Stimulated activated memory B cell treated with anti-CD40 and anti-IgM and Interleukin-4, amounts not matched to agents 10 μg/mL and 1 μg/mL and 100 μg/mL, for 72 hours (primary cell): ENCODE data around the gene VWA8.
"Not testable (repeated sequence)": the region's sequence is repeated elsewhere in the genome, so short reads cannot be mapped to it uniquely, and the experiment has no call there.

Experiments
- ATAC-seq: fragments of 150-1000 bp; cut with Tn5 transposase; 2 replicates; pipeline ENCODE4 v1.10.0; 2021
- H3K27ac Mint-ChIP-seq: one replicate; pipeline ENCODE4 v1.8.0; 2022; ENCODE audit warnings: mild to moderate bottlenecking, mixed read lengths
- H3K27me3 Mint-ChIP-seq: one replicate; pipeline ENCODE4 v1.8.0; 2022; ENCODE audit warnings: mixed read lengths
- H3K36me3 Mint-ChIP-seq: one replicate; pipeline ENCODE4 v1.8.0; 2022; ENCODE audit warnings: mixed read lengths
- H3K4me1 Mint-ChIP-seq: one replicate; pipeline ENCODE4 v1.8.0; 2022; ENCODE audit warnings: mixed read lengths
- H3K4me3 Mint-ChIP-seq: one replicate; pipeline ENCODE4 v1.8.0; 2022; ENCODE audit warnings: mild to moderate bottlenecking, moderate library complexity, mixed read lengths
- H3K9me3 Mint-ChIP-seq: one replicate; pipeline ENCODE4 v1.8.0; 2022; ENCODE audit warnings: mixed read lengths

VWA8 gene

DNA sequence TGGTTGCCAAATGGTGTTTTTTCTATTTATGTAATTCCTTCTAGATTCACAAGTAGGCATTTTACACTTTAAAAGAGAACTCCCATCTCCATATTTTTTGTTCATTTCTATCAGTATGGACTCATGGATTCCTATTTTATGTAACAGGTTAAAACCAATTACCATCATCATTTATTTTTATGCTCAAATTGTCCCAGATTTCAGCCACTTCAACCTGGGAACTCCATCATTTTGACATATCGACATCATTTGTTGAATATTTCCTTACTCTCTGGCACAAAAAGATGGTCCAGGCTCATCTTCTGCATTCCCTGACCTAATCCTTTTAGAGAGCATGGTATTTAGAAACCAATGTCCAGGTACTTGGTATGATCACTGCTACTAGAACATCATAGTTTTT lies 79.9 kb downstream of the VWA8 start:
- H3K27me3 Mint-ChIP-seq: no peaks in the 10 kb centered on the region
- H3K36me3 Mint-ChIP-seq: peaks cover 49% of the 10 kb centered on the region
- H3K9me3 Mint-ChIP-seq: peaks cover 7% of the 10 kb centered on the region
- no peak for ATAC-seq
- H3K4me1 Mint-ChIP-seq: no peaks in the 10 kb centered on the region
- no peak overlapping the region for H3K27ac Mint-ChIP-seq
- H3K4me3 Mint-ChIP-seq: no peak overlapping the region

GRCh38 chr13:41864658-41865057 lies 96.3 kb downstream of the VWA8 start:
- Mint-ChIP-seq H3K27me3 (no peaks in the 10 kb centered on the region), H3K4me1 (peaks cover 10% of the 10 kb centered on the region), H3K4me3 (no peak overlapping the region), H3K9me3 (peaks cover 5% of the 10 kb centered on the region), H3K36me3 (peaks cover 57% of the 10 kb centered on the region), H3K27ac (no peak overlapping the region)
- no peak for ATAC-seq

- ATAC-seq: not testable (repeated sequence)
- H3K36me3 Mint-ChIP-seq: peaks cover 76% of the 10 kb centered on the region
Observed at GRCh38 chr13:41862659-41863058, 98.2 kb downstream of the VWA8 start.

DNA sequence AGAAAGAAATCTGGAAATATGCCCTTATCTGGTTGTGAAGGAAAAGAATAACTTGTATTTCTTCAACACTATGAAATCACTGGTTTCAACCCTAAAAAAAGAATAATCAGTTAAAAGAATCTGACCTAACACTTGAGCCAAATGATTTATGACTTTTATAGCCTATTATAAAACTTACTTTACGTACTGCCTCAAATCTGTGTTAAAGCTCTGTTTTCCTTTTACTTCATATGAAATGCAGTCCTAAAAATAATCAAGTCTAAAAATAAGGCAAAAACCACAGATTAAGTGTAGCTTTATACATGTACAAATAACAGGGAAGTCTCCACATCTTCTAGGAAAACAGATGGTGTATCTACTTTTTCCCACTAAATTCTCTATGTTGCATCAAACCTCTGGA lies 101.3 kb downstream of the VWA8 start:
- Mint-ChIP-seq H3K27me3 (no peaks in the 10 kb centered on the region), H3K4me3 (no peak overlapping the region), H3K9me3 (peaks cover 5% of the 10 kb centered on the region), H3K27ac (no peak overlapping the region), H3K36me3 (peaks cover 70% of the 10 kb centered on the region), H3K4me1 (peaks cover 10% of the 10 kb centered on the region)
- ATAC-seq: no peak

More at GRCh38 chr13:41862659-41863058, 98.2 kb downstream of the VWA8 start:
- not testable (repeated sequence) for H3K9me3 Mint-ChIP-seq, H3K27me3 Mint-ChIP-seq, H3K27ac Mint-ChIP-seq, H3K4me3 Mint-ChIP-seq
- peaks cover 10% of the 10 kb centered on the region for H3K4me1 Mint-ChIP-seq

DNA sequence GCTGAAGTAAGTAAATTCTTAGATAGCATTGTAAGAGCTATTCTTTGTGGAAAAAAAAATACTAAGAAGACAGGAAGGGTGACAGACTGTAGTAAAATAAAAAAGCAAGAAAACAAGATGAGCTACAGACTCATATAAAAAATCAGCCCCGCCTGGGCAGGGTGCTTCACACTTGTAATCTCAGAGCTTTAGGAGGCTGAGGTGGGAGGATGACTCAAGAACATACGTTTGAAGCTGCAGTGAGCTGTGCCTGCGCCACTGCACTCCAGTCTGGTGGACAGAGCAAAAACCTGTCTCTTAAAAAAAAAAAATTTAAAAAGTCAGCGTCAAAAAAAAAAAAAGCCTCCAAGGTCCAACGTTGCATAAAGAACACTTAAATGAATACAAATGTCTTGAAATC lies 102.1 kb downstream of the VWA8 start:
- Mint-ChIP-seq H3K4me3 (no peak overlapping the region), H3K9me3 (peaks cover 5% of the 10 kb centered on the region), H3K27me3 (no peaks in the 10 kb centered on the region), H3K27ac (no peak overlapping the region), H3K36me3 (peaks cover 68% of the 10 kb centered on the region), H3K4me1 (peaks cover 10% of the 10 kb centered on the region)
- no peak for ATAC-seq

DNA sequence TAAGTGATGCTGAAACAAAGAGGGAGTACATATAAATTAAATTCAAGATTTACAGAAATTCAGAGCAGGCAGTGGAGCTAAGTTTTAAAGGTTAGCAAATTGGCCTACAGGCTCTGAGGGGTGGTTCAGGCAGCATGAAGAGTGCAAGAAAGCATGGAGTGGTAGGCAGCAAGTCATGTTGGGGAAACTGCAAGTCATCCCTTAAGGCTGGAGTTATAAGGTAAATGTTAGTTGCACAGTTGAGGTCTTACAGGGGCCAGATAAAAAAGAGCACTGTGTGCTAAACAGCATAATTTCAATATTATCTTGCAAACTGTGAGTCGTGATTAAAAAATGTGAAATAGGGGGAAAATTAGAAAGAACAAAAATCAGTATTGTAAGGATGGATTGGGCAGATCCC lies 106.2 kb downstream of the VWA8 start:
- no peak overlapping the region for H3K27ac Mint-ChIP-seq
- H3K9me3 Mint-ChIP-seq: no peaks in the 10 kb centered on the region
- no peaks in the 10 kb centered on the region for H3K27me3 Mint-ChIP-seq
- no peaks in the 10 kb centered on the region for H3K4me1 Mint-ChIP-seq
- H3K36me3 Mint-ChIP-seq: peaks cover 61% of the 10 kb centered on the region
- H3K4me3 Mint-ChIP-seq: no peak overlapping the region
- no peak for ATAC-seq

GRCh38 chr13:41851351-41851750 lies 109.6 kb downstream of the VWA8 start:
- no peak for ATAC-seq
- no peak overlapping the region for H3K27ac Mint-ChIP-seq
- H3K4me1 Mint-ChIP-seq: no peaks in the 10 kb centered on the region
- H3K36me3 Mint-ChIP-seq: peaks cover 56% of the 10 kb centered on the region
- no peak overlapping the region for H3K4me3 Mint-ChIP-seq
- H3K27me3 Mint-ChIP-seq: no peaks in the 10 kb centered on the region
- H3K9me3 Mint-ChIP-seq: peaks cover 5% of the 10 kb centered on the region

GRCh38 chr13:41848435-41849255 lies 112.3 kb downstream of the VWA8 start:
- H3K27ac Mint-ChIP-seq: no peak overlapping the region

GRCh38 chr13:41847216-41847615 lies 113.7 kb downstream of the VWA8 start:
- ATAC-seq: no peak
- peaks cover 17% of the 10 kb centered on the region for H3K4me1 Mint-ChIP-seq
- no peak overlapping the region for H3K4me3 Mint-ChIP-seq
- peaks cover 62% of the 10 kb centered on the region for H3K36me3 Mint-ChIP-seq
- no peaks in the 10 kb centered on the region for H3K27me3 Mint-ChIP-seq
- peaks cover 5% of the 10 kb centered on the region for H3K9me3 Mint-ChIP-seq
- no peak overlapping the region for H3K27ac Mint-ChIP-seq

More at GRCh38 chr13:41848435-41849255, 112.3 kb downstream of the VWA8 start:
- Mint-ChIP-seq H3K27me3 (no peaks in the 10 kb centered on the region), H3K4me1 (peaks cover 3% of the 10 kb centered on the region), H3K9me3 (peaks cover 5% of the 10 kb centered on the region), H3K4me3 (no peak overlapping the region), H3K36me3 (peaks cover 63% of the 10 kb centered on the region)
- ATAC-seq: no peak

GRCh38 chr13:41842036-41842620 lies 118.8 kb downstream of the VWA8 start:
- ATAC-seq: no peak
- peaks cover 3% of the 10 kb centered on the region for H3K9me3 Mint-ChIP-seq

GRCh38 chr13:41837629-41838028 lies 123.3 kb downstream of the VWA8 start:
- no peaks in the 10 kb centered on the region for H3K9me3 Mint-ChIP-seq
- H3K36me3 Mint-ChIP-seq: peaks cover 49% of the 10 kb centered on the region

More at GRCh38 chr13:41842036-41842620, 118.8 kb downstream of the VWA8 start:
- peaks cover 60% of the 10 kb centered on the region for H3K36me3 Mint-ChIP-seq
- H3K4me3 Mint-ChIP-seq: no peak overlapping the region
- peaks cover 28% of the 10 kb centered on the region for H3K4me1 Mint-ChIP-seq
- H3K27ac Mint-ChIP-seq: no peak overlapping the region
- no peaks in the 10 kb centered on the region for H3K27me3 Mint-ChIP-seq

GRCh38 chr13:41835871-41836270 lies 125.0 kb downstream of the VWA8 start:
- no peak for ATAC-seq
- peaks cover 50% of the 10 kb centered on the region for H3K36me3 Mint-ChIP-seq
- no peaks in the 10 kb centered on the region for H3K9me3 Mint-ChIP-seq
- peaks cover 15% of the 10 kb centered on the region for H3K4me1 Mint-ChIP-seq
- no peak overlapping the region for H3K27ac Mint-ChIP-seq
- H3K4me3 Mint-ChIP-seq: no peak overlapping the region
- no peaks in the 10 kb centered on the region for H3K27me3 Mint-ChIP-seq

More at GRCh38 chr13:41837629-41838028, 123.3 kb downstream of the VWA8 start:
- Mint-ChIP-seq H3K4me1 (peaks cover 21% of the 10 kb centered on the region), H3K4me3 (no peak overlapping the region), H3K27me3 (no peaks in the 10 kb centered on the region), H3K27ac (no peak overlapping the region)
- ATAC-seq: no peak

DNA sequence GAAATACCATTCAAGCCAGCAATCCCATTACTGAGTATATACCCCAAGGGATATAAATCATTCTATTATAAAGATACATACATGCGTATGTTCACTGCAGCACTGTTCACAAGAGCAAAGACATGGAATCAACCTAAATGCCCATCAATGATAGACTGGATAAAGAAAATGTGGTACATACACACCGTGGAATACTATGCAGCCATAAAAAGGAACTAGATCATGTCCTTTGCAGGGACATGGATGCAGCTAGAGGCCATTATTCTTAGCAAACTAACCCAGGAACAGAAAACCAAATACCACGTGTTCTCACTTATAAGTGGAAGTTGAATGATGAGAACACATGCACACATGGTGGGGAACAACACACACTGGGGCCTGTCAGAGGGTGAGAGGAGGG lies 126.2 kb downstream of the VWA8 start:
- peaks cover 50% of the 10 kb centered on the region for H3K36me3 Mint-ChIP-seq
- H3K27ac Mint-ChIP-seq: not testable (repeated sequence)

DNA sequence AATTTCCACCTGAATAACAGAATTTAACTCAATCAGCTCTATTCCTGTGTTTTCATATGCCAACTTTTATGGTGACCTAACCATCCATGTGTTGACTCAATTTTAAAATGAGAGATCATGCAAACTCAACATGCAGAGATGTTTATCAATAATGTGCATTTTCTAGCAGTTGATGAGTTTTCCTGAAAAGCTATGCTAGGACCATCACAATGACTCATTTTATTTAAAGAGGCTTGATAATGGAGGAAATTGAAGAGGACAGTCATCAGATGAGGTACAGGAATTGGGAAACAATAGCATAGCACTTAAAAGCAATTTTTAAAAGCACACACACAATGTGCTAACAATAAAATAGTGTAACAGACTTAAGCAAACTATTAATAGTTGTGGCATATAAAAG lies 127.1 kb downstream of the VWA8 start:
- H3K27me3 Mint-ChIP-seq: no peaks in the 10 kb centered on the region
- no peak overlapping the region for H3K27ac Mint-ChIP-seq
- H3K36me3 Mint-ChIP-seq: peaks cover 50% of the 10 kb centered on the region
- H3K9me3 Mint-ChIP-seq: no peaks in the 10 kb centered on the region
- ATAC-seq: no peak
- H3K4me3 Mint-ChIP-seq: no peak overlapping the region
- peaks cover 15% of the 10 kb centered on the region for H3K4me1 Mint-ChIP-seq

More for the DNA sequence above, 126.2 kb downstream of the VWA8 start:
- H3K9me3 Mint-ChIP-seq, H3K27me3 Mint-ChIP-seq, ATAC-seq, H3K4me3 Mint-ChIP-seq: not testable (repeated sequence)
- peaks cover 15% of the 10 kb centered on the region for H3K4me1 Mint-ChIP-seq

DNA sequence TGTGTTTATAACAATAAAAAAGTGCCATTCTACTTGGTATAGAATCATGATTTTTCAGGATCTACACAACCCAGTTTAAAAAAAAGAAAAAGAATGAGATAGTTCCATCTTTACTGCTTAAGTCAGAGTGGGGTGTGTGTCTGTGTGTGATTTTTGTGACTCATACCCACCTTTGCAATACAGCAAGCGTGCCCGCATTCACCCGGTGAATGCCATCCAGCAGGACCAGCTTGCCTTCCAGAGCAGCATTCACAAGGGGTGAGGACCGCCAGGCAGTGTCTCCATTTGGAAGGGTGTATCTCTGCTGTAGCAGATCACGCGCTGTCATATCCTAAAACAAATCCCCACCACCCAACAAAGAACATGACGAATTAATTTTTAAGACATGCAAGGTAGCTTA lies 127.7 kb downstream of the VWA8 start:
- no peak overlapping the region for H3K4me3 Mint-ChIP-seq

More for the DNA sequence above, 127.7 kb downstream of the VWA8 start:
- no peak for ATAC-seq
- H3K27me3 Mint-ChIP-seq: no peaks in the 10 kb centered on the region
- H3K27ac Mint-ChIP-seq: no peak overlapping the region
- H3K4me1 Mint-ChIP-seq: peaks cover 15% of the 10 kb centered on the region
- H3K9me3 Mint-ChIP-seq: no peaks in the 10 kb centered on the region
- peaks cover 51% of the 10 kb centered on the region for H3K36me3 Mint-ChIP-seq
